Coronary artery (tissue), 2 donors: ENCODE data around the gene MAGEB16.

Experiments
- DNase-seq: peaks from one replicate; pipeline ENCODE4 v3.0.0-alpha.2; 2017; ENCODE audit warnings: low spot score
- H3K27ac ChIP-seq, 2 donors: fragments of 200-600 bp; sonication (generic); one replicate each; pipeline ENCODE4 v1.5.1; 2016 to 2019
- H3K4me3 ChIP-seq: fragments of 200-600 bp; sonication (generic); 2 replicates; pipeline ENCODE4 v1.5.1; 2016; ENCODE audit warnings: mild to moderate bottlenecking, moderate library complexity
- TF ChIP-seq, protein P1 (sequence below): fragments of 200-600 bp; sonication (generic); IDR thresholded peaks from one replicate; pipeline ENCODE4 v1.5.1; 2019; ENCODE audit warnings: antibody characterized with exemption

The MAGEB16 gene

DNA sequence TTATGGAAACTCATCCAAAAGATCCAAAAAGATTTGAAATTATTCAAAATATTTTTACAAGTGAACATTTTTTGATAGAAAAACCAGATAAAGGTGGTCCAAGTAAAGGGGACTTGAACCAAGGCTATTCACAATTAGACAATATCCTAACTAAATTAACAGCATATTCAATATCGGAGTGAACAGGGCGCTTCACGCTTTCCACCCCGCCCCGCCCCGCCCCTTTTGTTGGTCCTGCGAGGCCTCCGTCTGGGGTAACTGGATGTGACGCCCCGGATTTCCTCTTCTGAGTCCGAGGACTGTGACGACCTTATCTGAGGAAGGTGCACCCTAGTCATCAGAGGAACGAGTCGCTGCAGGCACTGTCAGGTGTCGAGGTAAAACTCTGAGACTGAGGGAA lies at the start of gene MAGEB16:
Gene MAGEB16, plus strand, starts transcription at position 301 of the 400 bp plus-strand sequence. CDS start 3,855 bp downstream, outside the sequence.
- no peak within 1 kb of the TSS for H3K4me3 ChIP-seq
- TF ChIP-seq, protein P1, sequence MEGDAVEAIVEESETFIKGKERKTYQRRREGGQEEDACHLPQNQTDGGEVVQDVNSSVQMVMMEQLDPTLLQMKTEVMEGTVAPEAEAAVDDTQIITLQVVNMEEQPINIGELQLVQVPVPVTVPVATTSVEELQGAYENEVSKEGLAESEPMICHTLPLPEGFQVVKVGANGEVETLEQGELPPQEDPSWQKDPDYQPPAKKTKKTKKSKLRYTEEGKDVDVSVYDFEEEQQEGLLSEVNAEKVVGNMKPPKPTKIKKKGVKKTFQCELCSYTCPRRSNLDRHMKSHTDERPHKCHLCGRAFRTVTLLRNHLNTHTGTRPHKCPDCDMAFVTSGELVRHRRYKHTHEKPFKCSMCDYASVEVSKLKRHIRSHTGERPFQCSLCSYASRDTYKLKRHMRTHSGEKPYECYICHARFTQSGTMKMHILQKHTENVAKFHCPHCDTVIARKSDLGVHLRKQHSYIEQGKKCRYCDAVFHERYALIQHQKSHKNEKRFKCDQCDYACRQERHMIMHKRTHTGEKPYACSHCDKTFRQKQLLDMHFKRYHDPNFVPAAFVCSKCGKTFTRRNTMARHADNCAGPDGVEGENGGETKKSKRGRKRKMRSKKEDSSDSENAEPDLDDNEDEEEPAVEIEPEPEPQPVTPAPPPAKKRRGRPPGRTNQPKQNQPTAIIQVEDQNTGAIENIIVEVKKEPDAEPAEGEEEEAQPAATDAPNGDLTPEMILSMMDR: no peak
- H3K27ac ChIP-seq: no peak within 1 kb of the TSS
- no peak for DNase-seq

DNA sequence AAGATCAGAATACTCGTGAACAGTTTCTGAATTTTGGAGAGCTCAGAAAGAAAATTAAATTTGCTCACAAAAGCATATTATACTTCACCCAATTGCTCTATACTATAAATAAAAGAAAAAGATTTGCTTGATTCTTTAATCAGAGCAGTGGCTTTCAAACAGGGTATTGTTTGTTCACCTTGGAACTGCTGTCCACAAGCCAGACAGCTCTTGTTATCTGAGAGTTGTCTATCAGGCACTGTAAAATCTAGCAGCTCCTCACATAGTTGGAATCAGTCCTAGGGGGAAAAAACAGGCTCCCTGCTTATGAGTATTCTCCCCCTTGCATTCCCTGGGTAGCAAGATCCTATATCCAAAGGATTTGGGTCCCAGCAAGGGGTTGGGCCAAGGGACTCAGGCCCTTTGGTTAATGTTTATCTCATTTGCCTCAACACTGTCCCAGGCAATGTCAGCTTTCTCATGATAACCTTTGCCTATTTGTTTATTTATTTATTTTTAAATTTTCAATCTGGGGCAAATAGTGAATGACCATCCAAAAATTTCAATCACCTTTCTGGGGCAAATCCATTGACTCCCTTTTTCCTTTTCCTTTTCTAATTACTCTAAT lies 24.1 kb upstream of the MAGEB16 start:
- Histone ChIP-seq H3K4me3 (no peak overlapping the region), H3K27ac (no peak overlapping the region)
- no peak for DNase-seq
- TF ChIP-seq, protein P1: no peak

DNA sequence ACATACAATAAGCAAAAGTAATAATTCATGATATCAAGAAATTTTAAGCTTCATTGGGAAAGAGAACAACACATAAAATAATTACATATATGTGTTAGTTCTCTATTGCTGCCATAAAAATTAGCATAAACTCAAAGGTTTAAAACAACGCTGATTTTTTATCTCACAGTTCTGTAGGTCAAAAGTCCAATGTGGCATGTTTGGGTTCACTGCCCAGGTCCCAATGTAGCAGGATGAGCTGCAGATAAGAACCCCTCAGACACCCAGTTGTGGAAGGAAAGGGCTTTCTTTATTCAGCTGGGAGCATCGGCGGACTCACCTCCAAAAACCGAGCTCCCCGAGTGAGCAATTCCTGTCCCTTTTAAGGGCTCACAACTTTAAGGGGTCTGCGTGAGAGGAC lies 13.1 kb upstream of the MAGEB16 start:
- no peak for DNase-seq
- H3K27ac ChIP-seq: no peak overlapping the region
- TF ChIP-seq, protein P1: no peak
- H3K4me3 ChIP-seq: no peak overlapping the region

DNA sequence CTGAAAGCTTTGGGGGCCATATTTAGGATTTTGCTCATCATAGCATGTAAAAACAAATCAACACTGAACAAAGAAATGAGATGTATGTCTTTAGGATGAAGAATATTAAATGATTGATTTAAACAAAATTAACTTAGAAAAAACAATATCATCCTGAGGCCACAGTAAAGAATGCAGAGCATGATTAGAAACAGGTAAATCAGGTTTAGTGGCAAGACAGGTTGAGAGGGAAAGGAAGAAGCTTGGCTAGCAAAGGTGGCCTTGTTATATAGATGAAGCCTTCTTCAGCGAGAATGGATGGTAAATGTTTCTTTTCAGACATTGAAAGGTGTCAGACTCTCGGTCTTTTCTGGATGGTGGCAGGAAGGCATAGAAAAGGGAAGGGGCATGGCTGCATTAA lies 11.9 kb upstream of the MAGEB16 start:
- DNase-seq: no peak
- no peak overlapping the region for H3K4me3 ChIP-seq
- TF ChIP-seq, protein P1: no peak
- no peak overlapping the region for H3K27ac ChIP-seq

DNA sequence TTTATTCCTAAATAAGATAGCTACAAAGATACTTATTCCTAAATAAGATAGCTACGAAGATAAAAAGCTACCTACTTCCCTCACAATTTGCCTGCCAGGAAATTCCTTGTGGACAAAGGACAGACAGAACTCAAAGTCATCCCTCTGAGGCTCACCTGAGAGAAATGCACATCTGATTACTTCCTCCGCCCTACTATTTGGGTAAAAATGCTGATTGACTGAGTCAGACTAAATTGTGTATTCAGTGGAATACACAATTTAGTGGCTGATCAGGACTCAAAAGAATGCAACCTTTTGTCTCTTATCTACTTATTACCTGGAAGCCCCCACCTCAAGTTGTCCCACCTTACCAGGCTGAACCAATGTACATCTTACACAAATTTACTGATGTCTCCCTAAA lies 10.3 kb upstream of the MAGEB16 start:
- DNase-seq: no peak
- Histone ChIP-seq H3K27ac (no peak overlapping the region), H3K4me3 (no peak overlapping the region)
- TF ChIP-seq, protein P1: no peak

DNA sequence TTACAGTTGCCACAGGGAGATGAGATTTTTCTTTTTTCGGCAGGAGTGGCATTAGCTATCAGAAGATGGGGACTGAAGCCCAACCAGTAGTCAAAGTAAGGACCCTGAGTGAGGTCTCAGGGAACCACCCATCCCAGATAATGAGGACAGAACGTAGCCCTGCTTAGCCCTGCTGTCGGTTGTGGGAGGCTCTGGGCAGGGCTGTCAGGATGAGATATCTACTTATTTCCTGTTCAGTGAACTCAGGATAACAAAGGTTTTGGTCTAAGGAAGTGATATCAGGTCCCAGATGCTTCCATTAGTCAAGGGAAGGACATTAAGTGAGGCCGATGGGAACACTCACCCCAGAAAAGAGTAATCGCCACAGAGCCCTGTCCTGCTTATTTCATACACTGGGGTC lies 2.3 kb downstream of the MAGEB16 start:
- no peak overlapping the region for H3K27ac ChIP-seq
- no peak for DNase-seq
- no peak overlapping the region for H3K4me3 ChIP-seq
- TF ChIP-seq, protein P1: no peak

DNA sequence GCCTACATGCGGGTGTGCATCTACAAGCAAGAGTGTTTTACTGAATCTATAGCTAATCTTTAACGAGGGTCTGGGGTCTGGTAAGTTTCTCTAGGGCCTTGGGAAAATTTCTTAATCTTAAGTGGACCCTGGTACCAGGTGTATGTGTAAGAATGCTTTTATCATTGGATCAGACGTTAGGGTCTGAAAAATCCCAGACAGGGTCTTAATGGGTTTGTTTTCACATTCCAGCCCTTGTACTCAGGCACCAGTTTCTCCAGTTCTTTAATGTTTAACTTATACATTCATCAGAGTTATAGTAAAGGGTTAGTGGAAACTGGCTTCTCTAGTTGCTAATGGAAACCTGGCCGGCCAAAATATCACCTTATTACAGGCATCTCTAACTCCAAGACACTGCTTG lies 11.6 kb downstream of the MAGEB16 start:
- no peak for DNase-seq
- TF ChIP-seq, protein P1: no peak
- no peak overlapping the region for H3K27ac ChIP-seq
- no peak overlapping the region for H3K4me3 ChIP-seq
